Subcutaneous abdominal adipose tissue (tissue), 5 donors: ENCODE results near the gene ZSCAN23.
"Not testable (repeated sequence)": the region's sequence is repeated elsewhere in the genome, so short reads cannot be mapped to it uniquely, and the experiment has no call there.

Source experiments
- H3K27ac ChIP-seq: one replicate; pipeline ENCODE4 v1.7.0; 2013; ENCODE audit warnings: low read depth, mild to moderate bottlenecking, inconsistent platforms, low read length, moderate library complexity
- H3K27me3 ChIP-seq, 5 donors: one replicate each; pipeline ENCODE4 v1.7.0; 2013; ENCODE audit warnings: low read length in 5 of 5, inconsistent platforms in 1 of 5; ENCODE audit not compliant: control insufficient read depth in 5 of 5, insufficient read depth in 4 of 5
- H3K36me3 ChIP-seq, 5 donors: one replicate each; pipeline ENCODE4 v1.7.0; 2013; ENCODE audit warnings: low read length in 5 of 5; ENCODE audit not compliant: control insufficient read depth in 5 of 5, insufficient read depth in 5 of 5
- H3K4me1 ChIP-seq, 5 donors: one replicate each; pipeline ENCODE4 v1.7.0; 2013; ENCODE audit warnings: low read length in 5 of 5, mild to moderate bottlenecking in 3 of 5, moderate library complexity in 1 of 5; ENCODE audit not compliant: control insufficient read depth in 5 of 5, insufficient read depth in 5 of 5
- H3K4me3 ChIP-seq, 5 donors: one replicate each; pipeline ENCODE4 v1.7.0; 2013; ENCODE audit warnings: low read length in 5 of 5, low read depth in 1 of 5
- H3K9ac ChIP-seq, 5 donors: one replicate each; pipeline ENCODE4 v1.7.0; 2013; ENCODE audit warnings: low read length in 5 of 5, mild to moderate bottlenecking in 4 of 5, moderate library complexity in 3 of 5
- H3K9me3 ChIP-seq, 5 donors: one replicate each; pipeline ENCODE4 v1.7.0; 2013; ENCODE audit warnings: low read length in 5 of 5; ENCODE audit not compliant: control insufficient read depth in 5 of 5
- donor health status: healthy.
- donor health status: healthy.
- donor health status: healthy.
- donor health status: healthy.
- donor health status: healthy.

ZSCAN23 gene

DNA sequence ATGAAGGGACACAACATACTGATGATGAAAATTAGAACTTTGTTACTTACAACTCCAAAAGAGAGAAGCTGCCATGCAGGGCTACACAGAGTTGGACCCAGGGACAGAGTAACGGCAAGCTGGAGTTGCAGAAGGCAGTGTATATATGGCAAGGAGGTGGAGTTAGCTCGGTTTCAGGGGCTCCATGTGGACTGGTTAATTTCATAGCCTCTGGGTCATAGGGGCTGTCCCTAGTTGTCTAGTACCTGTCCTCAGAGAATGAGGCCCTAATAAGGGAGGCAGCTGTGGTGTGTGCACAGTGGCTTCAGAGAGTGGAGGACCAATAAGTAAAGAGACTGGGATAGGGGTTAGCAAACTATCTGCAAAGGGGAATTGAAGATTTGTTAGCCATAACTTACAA is 35.9 kb downstream of the ZSCAN23 start:
- Histone ChIP-seq H3K9me3 (peaks cover 0 to 3% (median 0%) of the 10 kb centered on the region in 5 donors), H3K27me3 (peaks cover 0 to 5% (median 0%) of the 10 kb centered on the region in 5 donors), H3K27ac (no peak overlapping the region), H3K9ac (no peak overlapping the region), H3K36me3 (no peaks in the 10 kb centered on the region), H3K4me3 (no peak overlapping the region), H3K4me1 (no peaks in the 10 kb centered on the region)

DNA sequence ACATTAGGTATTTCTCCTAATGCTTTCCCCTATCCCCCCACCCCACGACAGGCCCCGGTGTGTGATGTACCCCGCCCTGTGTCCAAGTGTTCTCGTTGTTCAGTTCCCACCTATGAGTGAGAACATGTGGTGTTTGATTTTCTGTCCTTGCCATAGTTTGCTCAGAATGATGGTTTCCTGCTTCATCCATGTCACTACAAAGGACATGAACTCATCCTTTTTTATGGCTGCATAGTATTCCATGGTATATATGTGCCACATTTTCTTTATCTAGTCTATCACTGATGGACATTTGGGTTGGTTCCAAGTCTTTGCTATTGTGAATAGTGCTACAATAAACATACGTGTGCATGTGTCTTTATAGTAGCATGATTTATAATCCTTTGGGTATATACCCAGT is 39.4 kb downstream of the ZSCAN23 start:
- H3K4me3 ChIP-seq, H3K27ac ChIP-seq, H3K27me3 ChIP-seq, H3K9ac ChIP-seq, H3K36me3 ChIP-seq, H3K9me3 ChIP-seq: not testable (repeated sequence)
- H3K4me1 ChIP-seq: peaks cover 0 to 14% (median 12%) of the 10 kb centered on the region in 5 donors

DNA sequence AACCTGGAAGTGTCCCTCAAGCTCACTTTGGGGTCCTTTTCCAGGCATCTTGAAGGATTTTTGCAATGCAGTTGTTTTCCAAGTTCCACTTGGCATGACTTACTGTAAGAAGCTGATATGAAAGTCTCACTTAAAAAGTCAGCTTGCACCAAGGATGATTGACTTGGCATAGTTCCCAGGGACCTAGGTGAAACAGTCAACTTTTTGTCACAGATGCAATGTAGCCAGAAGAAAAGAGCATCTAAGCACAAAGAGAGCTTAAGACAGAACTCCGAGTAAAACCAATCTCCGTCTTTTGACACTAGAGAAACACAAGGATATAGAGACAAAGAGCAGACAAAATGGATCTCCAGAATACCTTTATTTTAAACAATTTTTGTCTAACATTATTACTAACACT is 41.1 kb downstream of the ZSCAN23 start:
- peaks cover 0 to under 1% (median 0%) of the 10 kb centered on the region in 5 donors for H3K27me3 ChIP-seq
- H3K9me3 ChIP-seq: no peaks in the 10 kb centered on the region
- no peak overlapping the region for H3K27ac ChIP-seq
- H3K4me1 ChIP-seq: peaks cover 1 to 24% (median 18%) of the 10 kb centered on the region in 5 donors
- H3K36me3 ChIP-seq: peaks cover 0 to 8% (median 2%) of the 10 kb centered on the region in 5 donors
- H3K9ac ChIP-seq: no peak overlapping the region
- no peak overlapping the region for H3K4me3 ChIP-seq

DNA sequence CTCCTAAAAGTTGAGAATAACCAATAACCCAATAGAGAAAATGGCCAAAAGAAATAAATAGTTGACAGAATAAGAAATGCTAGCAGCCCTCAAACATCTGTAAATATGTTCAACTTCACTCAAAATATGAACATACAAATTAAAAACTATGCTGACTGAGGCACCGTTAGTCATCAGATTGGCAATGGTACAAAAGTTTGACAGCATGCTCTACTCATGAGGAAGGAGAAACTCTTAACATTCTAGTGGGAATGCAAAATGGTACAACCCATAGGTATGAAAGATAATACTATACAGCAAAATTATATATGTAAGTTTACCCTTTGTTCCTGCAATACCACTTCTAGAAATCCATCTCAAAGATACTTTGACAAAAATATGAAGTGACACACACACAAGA is 42.1 kb downstream of the ZSCAN23 start:
- no peaks in the 10 kb centered on the region for H3K9me3 ChIP-seq
- H3K9ac ChIP-seq: no peak overlapping the region
- no peaks in the 10 kb centered on the region for H3K27me3 ChIP-seq
- H3K4me3 ChIP-seq: no peak overlapping the region
- H3K27ac ChIP-seq: no peak overlapping the region
- peaks cover 1 to 24% (median 20%) of the 10 kb centered on the region in 5 donors for H3K4me1 ChIP-seq
- H3K36me3 ChIP-seq: peaks cover 0 to 11% (median 10%) of the 10 kb centered on the region in 5 donors

DNA sequence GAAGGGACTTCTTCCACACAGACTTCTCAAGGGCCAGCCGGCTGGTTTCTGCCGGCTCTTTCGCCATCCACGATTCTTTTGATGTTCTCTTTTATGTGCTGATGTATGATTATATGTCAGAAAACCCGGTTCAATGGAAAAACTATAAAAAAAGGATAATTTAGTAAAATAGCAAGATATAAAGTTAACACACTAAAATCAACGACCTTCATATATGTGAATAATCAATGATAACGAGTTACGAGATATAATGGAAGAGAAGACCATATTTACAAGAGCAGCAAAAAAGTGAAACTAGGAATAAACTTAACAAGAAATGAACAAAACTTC is 43.2 kb downstream of the ZSCAN23 start:
- peaks cover 1 to 24% (median 20%) of the 10 kb centered on the region in 5 donors for H3K4me1 ChIP-seq
- H3K36me3 ChIP-seq: peaks cover 0 to 13% (median 10%) of the 10 kb centered on the region in 5 donors
- H3K4me3 ChIP-seq: peak overlapping the region; percentile 88 to 100 (median 95)
- H3K9me3 ChIP-seq: no peaks in the 10 kb centered on the region
- no peaks in the 10 kb centered on the region for H3K27me3 ChIP-seq
- peak overlapping the region; percentile 60 to 88 (median 71) for H3K9ac ChIP-seq
- H3K27ac ChIP-seq: peak overlapping the region; percentile 33

DNA sequence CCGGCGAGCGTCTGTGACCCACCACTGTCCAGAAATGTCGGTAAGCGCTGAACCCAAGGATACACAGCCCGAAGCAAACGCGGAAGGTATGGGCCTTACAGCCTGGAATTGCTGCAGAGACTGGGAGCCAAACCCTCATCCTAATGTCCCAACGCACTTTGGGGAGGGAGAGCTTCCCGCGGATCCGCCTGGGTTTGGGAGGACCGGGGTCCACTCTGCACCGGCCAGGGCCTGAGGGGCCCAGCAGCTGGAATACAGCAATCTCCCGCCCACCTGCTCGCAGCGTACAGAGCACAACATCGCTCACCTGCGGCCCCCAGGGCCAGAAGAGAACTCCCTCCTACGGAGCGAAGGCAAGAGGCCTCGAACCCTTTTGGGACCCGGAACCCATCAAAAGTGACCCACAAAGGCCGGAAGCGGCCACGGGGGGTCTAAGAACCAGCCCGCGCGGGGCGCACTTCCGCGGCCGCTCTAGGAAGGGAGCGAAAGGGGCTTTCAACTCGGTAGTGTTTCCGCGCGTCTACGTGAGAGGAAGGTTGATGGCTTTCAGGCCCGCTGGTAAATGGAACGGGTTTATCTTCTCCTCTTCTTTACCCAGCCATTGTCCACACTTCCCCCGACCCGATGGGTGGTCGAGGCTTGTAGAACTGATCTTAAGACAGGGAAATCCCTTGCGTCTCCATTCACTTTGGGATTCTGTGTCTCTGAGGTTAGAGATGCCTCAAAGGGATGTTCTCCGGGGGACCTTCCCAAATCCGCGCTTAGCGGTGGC is 43.8 kb downstream of the ZSCAN23 start, which contains the start of gene ZSCAN12:
Gene ZSCAN12 (minus strand): TSS at position 398 of the 772 bp plus-strand sequence. CDS start 1,342 bp downstream, outside the sequence.
- Histone ChIP-seq H3K4me3 (peak within 1 kb of the TSS; percentile 88 to 100 (median 95)), H3K4me1 (peaks cover 1 to 24% (median 20%) of the 10 kb centered on the region in 5 donors), H3K36me3 (peaks cover 0 to 14% (median 10%) of the 10 kb centered on the region in 5 donors), H3K27me3 (no peaks in the 10 kb centered on the region), H3K9ac (peak within 1 kb of the TSS; percentile 60 to 88 (median 71)), H3K9me3 (no peaks in the 10 kb centered on the region), H3K27ac (peak within 1 kb of the TSS; percentile 33)

DNA sequence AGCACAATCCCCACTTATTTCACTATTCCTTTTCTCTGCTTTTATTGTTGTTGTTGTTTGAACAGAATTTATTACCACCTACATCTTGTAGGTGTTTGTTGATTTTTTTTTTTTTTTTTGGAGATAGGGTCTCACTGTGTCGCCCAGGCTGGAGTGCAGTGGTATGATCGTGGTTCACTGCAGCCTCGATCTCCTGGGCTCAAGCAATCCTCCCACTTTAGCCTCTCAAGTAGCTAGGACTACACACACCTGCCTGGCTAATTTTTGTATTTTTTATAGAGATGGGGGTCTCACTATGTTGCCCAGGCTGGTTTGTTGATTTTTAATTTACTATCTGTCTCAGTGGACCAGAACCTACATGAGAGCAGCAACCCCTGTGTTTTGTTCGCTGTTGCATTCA is 47.4 kb downstream of the ZSCAN23 start:
- H3K9ac ChIP-seq: no peak overlapping the region
- H3K36me3 ChIP-seq: peaks cover 14 to 32% (median 25%) of the 10 kb centered on the region in 5 donors
- H3K9me3 ChIP-seq: no peaks in the 10 kb centered on the region
- peaks cover 1 to 24% (median 20%) of the 10 kb centered on the region in 5 donors for H3K4me1 ChIP-seq
- H3K27ac ChIP-seq: no peak overlapping the region
- H3K27me3 ChIP-seq: no peaks in the 10 kb centered on the region
- H3K4me3 ChIP-seq: no peak overlapping the region

DNA sequence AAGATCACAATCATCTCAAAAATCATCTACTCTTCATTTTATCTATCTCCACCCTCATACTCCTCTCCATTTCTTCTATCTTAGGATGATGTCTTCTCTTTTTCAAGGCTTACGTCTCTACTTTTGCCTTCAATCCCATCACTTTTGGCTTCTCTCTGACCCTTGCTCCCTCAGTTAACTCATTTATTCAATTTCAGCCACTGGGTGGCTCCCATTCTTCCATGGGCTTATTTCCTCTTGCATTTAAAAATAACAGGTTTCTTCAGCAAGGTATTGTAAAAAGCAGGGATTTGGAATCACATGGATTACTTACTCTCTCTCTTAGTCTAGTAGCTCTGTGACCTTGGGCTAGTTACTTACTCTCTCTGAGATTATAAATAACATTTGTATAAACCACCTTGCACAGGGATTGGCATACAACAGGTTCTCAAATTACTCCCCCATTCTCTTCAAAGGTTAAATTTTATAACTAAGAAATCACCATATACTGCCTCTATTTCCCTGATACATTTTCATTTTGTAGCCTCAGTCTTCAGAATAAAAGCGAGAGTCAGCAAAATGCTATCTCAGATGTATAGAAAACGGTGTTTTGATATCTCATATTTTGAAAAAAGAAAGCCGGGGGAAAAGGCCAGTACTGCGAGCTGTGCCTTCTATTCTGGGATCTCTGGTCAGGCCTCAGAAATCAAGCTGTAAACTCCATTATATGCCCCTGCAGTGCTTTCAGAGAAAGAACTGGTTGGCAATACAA is 49.2 kb downstream of the ZSCAN23 start:
- H3K27me3 ChIP-seq: no peaks in the 10 kb centered on the region

DNA sequence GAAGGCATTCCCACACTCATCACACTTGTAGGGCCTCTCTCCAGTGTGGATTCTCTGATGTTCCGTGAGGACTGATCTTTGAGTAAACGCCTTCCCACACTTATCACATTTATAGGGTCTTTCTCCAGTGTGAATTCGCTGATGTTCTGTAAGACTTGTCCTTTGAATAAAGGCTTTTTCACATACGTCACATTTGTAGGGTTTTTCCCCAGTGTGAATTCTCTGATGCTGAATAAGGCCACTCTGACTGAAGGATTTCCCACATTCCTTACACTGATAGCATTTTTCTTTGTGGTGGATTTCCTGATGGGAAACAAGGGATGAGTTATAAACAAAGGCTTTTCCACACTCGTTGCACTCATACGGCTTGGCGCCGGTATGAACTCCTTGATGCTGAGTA is 52.6 kb downstream of the ZSCAN23 start:
- Histone ChIP-seq H3K27me3 (no peaks in the 10 kb centered on the region), H3K36me3 (peaks cover 36 to 49% (median 42%) of the 10 kb centered on the region in 5 donors), H3K4me3 (no peak overlapping the region), H3K4me1 (no peaks in the 10 kb centered on the region), H3K27ac (no peak overlapping the region), H3K9me3 (no peaks in the 10 kb centered on the region), H3K9ac (no peak overlapping the region)

More for the DNA sequence above, 49.2 kb downstream of the ZSCAN23 start:
- H3K9me3 ChIP-seq: no peaks in the 10 kb centered on the region
- peak overlapping the region in 1 of 5 donors; percentile 29 for H3K9ac ChIP-seq
- peaks cover 32 to 48% (median 38%) of the 10 kb centered on the region in 5 donors for H3K36me3 ChIP-seq
- no peak overlapping the region for H3K27ac ChIP-seq
- H3K4me3 ChIP-seq: no peak overlapping the region
- peaks cover 1 to 13% (median 10%) of the 10 kb centered on the region in 5 donors for H3K4me1 ChIP-seq

DNA sequence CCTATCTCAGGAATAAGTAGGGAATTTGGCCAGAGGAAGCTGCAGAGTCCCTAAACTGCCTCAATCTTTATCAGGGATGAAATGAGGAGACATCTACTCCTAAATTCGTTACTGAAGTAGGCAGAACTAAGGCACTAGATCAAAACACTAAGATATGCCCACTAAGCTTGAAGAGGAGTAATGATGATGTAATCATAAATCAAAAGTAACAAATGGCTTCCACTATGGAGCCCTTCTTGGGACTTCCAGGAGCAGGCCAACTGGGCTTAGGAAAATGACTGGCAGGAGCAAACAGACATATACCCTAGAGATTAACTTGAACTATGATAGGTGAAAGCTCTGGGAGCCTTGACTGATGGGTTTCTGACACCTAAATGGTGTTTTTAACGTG is 59.2 kb downstream of the ZSCAN23 start:
- Histone ChIP-seq H3K4me3 (no peak overlapping the region), H3K4me1 (peaks cover 0 to 15% (median 9%) of the 10 kb centered on the region in 5 donors), H3K36me3 (peaks cover 14 to 26% (median 19%) of the 10 kb centered on the region in 5 donors), H3K27me3 (no peaks in the 10 kb centered on the region), H3K27ac (no peak overlapping the region), H3K9ac (no peak overlapping the region), H3K9me3 (no peaks in the 10 kb centered on the region)
